AG09319 (cell line): ENCODE results near the gene JPT2.
"Not testable (repeated sequence)": the region's sequence is repeated elsewhere in the genome, so short reads cannot be mapped to it uniquely, and the experiment has no call there.

ENCODE experiments used
- DNase-seq: peaks from one replicate; pipeline ENCODE4 v3.0.0-alpha.2; 2010; ENCODE audit warnings: low read depth; ENCODE audit errors: extremely low read depth
- CTCF ChIP-seq: IDR thresholded peaks from 2 replicates; pipeline ENCODE4 v1.5.1; 2011; ENCODE audit warnings: low read depth, mild to moderate bottlenecking, inconsistent platforms, low read length, moderate library complexity

Gene JPT2

GRCh38 chr16:1727651-1728624 is 49.9 kb downstream of the JPT2 start:
- DNase-seq, result no peak
- TF ChIP-seq CTCF, result no peak

GRCh38 chr16:1729026-1729425 is 50.9 kb downstream of the JPT2 start:
- no peak for DNase-seq
- TF ChIP-seq CTCF, result no peak

GRCh38 chr16:1729445-1729844 is 51.4 kb downstream of the JPT2 start:
- no peak for DNase-seq
- TF ChIP-seq CTCF, result no peak

GRCh38 chr16:1731073-1731472 is 53.0 kb downstream of the JPT2 start:
- no peak for TF ChIP-seq CTCF
- DNase-seq, result no peak

- DNase-seq, result no peak
- no peak for TF ChIP-seq CTCF
Observed at GRCh38 chr16:1731603-1732002, 53.5 kb downstream of the JPT2 start.

GRCh38 chr16:1732071-1732470 is 54.0 kb downstream of the JPT2 start:
- no peak for TF ChIP-seq CTCF
- DNase-seq, result no peak

- DNase-seq, result not testable (repeated sequence)
Observed at GRCh38 chr16:1732551-1732987, 54.5 kb downstream of the JPT2 start.
